GM19099 (cell line): Measurements from ENCODE around the gene RHCG.

Source experiments
- POLR2A ChIP-seq: IDR thresholded peaks from 3 replicates; pipeline ENCODE4 v1.6.1; 2011; ENCODE audit warnings: low read depth; ENCODE audit not compliant: insufficient read length; ENCODE audit errors: extremely low read depth

RHCG gene

DNA sequence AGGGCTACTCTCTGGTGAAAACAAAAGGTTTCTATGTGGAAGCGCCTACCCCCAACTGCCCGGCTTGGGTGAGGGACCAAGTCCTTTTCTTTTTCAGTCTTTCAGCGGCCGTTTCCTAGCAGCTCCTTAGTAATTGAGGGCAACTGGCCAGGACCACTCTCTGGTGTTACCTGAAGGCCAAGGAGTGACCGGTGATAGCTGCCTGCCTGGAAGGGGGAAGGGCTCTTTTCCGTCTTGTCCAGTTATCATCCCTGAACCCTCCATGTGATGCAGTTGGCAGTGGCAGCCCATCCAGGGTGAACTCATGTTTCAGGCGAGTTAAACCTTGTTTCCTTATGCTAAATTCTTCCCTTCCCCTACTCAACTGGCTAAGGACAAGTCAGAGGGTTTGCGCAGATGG is 33.3 kb downstream of the RHCG start:
- no peak for TF ChIP-seq POLR2A

DNA sequence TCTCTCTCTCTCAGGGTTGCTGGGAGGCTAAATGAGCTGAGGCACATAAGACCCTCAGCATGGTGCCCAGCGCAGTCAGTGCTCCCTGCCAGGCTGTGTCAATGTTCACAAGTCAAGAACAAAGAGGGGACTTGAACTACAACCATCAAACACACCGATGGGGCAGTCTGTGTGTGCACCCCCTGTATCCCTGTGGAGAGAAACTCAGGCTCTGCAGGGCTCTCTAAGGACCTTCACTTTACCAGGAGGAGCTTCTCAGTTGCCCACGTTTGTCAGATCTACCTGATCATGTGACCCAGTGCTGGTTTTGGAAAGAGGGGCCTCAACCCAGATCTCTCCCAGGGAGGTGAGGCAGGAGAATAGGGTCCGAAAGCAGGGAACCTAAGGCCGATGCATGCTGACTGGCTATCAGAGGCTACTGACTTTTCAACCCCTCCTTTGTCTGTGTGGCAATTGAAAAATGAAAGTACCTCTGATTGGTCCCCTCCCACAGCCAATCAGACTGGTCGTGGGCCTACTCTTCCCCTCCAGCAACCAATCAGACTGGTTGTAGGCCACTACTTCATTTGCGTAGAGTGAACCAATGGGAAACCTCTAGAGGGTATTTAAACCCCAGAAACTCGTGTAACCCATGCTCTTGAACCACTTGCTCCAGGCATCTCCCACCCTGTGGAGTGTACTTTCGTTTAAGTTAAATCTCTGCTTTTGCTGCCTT is 34.0 kb downstream of the RHCG start:
- TF ChIP-seq POLR2A: no peak

DNA sequence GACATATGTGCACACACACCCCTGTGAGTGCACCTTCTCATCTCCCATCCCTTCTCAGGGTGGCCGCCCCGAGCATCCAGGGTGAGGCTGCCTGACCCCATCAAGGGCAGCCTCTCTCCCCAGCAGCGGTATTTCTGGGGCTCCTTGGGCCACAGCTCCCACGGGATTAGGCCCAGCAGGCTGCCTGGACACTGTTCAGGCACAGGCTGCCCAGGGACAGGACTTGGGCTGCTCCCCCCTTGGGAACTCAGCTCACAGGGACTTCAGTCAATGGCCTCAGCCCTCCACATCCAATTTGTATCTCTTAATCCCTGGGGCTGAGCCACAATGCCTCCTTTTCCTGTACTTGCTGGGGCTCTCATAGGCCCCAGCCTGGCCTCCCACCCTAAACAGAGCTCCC is 35.0 kb downstream of the RHCG start:
- TF ChIP-seq POLR2A: no peak

DNA sequence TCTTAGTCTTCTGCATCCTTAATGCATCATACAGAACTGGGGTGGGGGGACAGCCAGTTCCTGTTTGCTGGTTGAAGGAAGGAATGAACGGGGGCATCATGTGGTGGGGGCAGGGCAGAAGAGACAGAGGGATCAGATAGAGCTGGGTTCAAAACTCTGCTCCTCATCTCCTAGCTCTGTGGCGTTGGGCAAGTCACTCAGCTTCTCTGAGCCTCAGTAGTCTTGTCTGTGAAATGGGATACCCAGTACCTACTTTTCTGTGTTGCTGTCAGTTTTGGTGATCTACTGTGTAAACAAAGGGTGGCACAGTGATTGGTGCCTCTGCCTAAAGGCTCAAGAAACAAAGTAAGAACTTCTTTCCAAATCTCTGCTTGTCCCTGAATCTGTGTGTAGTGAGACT is 36.3 kb downstream of the RHCG start:
- TF ChIP-seq POLR2A: no peak

DNA sequence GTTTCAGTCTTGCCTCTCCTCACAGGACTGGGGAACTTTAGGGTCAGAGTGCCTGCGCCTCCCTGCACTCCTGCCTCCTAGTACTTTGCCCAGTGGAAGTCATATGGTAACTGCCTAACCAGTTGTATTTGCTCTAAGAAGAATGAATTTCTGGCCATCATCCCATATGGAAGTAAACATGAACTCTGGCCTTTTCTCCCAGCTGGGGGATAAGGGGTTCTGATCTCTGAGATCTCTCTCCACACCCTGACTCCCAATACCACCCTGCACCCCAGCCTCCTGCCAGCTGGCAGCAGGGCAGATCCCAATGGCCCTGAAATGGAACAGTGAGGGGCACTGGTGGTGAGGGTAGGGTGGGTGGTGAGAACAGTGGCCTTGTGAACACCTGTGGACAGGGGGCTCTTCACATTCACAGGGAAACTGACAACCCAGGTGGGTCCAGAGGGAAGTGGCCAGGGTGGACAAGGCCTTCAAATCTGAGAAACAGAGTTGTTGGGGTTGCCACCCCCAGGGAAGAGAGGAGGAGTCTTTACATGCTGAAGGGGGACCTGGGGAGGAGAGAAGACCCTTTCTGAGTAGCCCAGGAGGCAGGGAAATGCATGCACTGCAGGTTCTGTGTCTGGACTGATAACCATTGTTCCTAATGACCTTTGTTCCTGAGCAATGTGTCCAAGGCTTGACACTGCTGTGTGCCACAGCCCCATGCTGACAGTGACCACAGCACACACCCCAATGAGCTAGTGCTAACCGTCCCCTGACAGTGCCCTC is 36.9 kb downstream of the RHCG start:
- TF ChIP-seq POLR2A: no peak

DNA sequence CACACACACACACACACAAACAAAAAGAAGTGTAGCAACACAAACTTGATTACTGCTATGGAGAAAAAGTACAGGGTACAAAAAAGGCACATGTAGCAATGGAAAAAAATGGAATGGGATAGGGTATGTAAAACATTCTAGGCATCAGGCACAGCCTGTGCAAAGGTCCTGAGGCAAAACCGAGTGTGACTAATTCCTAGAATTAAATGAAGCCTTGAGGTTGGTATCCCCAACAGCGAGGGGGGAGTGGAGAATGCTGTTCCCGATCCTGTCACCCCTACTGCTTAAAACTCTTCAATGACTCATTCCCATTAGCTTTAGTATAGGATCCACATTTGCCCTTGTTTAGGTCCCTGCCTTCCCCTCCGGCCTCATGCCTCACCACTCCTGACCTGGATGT is 37.9 kb downstream of the RHCG start:
- no peak for TF ChIP-seq POLR2A

DNA sequence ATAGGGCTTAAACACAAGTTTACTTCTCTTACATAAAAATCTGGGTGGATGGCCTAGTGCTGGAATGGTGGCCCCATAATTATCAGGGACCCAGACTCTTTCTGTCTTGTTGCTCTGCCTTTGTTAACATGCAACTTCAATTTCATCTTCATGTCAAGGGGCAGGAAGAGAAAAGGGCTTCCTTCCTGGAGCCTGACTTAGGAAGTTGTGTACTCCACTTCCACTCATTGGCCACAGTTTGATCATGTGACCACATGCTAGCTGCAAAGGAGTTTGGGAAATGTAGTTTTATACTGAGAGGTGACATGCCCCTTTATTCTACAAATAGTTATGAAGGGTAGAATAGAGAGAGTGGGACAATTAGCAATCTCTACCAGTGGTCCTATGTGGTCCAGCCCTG is 39.3 kb downstream of the RHCG start:
- no peak for TF ChIP-seq POLR2A

DNA sequence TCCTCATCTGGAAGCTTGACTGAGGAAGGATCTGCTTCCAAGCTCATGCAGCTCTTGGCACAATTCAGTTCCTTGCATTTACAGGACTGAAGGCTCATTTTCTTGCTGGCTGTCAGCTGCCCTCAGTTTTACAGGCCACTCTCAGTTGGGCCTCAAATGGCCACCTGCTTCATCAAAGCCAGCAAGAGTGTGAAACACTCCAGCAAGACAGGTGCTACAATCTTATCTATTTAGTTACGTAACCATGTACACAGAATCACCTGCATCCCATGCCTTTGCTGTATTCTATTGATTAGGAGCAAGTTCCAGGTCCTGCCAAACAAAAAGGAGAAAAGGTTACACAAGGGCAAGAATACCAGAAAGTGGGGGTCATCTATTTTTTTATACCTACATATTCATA is 40.8 kb downstream of the RHCG start:
- no peak for TF ChIP-seq POLR2A

DNA sequence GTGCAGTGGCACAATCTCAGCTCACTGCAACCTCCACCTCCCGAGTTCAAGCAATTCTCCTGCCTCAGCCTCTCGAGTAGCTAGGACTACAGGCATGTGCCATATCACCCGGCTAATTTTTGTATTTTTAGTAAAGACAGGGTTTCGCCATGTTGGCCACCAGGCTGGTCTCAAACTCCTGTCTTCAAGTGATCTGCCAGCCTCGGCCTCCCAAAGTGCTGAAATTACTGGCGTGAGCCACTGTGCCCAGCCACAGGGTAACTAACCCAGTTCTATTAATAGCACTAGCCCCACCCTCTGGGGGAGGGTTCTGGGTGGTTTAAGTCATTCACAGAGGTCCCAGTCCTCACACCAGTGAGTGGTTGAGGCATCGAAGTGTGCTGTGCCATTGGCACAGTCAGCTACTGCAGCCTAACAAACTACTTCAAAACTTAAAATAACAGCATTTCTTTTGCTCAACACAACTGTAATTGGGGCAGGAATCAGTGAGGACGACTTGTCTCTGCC is 44.0 kb downstream of the RHCG start:
- no peak for TF ChIP-seq POLR2A

DNA sequence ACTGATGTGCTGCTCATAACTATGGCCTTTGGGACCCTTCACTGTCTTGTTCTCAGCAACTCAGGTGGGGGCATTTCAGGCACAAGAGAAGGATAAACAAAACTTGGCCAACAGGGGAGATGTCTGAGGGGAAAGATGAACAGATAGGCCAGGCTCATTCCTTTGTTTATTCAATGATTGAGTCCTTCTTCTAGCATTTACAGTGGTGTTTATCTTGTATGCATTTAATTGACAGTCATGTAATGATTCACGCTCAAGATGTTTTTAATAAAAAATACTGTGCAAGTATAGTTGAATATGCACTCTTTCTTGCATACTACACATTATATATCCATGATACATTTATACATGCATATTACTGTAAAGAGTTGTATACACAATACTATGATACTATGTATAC is 44.5 kb downstream of the RHCG start:
- TF ChIP-seq POLR2A: no peak

DNA sequence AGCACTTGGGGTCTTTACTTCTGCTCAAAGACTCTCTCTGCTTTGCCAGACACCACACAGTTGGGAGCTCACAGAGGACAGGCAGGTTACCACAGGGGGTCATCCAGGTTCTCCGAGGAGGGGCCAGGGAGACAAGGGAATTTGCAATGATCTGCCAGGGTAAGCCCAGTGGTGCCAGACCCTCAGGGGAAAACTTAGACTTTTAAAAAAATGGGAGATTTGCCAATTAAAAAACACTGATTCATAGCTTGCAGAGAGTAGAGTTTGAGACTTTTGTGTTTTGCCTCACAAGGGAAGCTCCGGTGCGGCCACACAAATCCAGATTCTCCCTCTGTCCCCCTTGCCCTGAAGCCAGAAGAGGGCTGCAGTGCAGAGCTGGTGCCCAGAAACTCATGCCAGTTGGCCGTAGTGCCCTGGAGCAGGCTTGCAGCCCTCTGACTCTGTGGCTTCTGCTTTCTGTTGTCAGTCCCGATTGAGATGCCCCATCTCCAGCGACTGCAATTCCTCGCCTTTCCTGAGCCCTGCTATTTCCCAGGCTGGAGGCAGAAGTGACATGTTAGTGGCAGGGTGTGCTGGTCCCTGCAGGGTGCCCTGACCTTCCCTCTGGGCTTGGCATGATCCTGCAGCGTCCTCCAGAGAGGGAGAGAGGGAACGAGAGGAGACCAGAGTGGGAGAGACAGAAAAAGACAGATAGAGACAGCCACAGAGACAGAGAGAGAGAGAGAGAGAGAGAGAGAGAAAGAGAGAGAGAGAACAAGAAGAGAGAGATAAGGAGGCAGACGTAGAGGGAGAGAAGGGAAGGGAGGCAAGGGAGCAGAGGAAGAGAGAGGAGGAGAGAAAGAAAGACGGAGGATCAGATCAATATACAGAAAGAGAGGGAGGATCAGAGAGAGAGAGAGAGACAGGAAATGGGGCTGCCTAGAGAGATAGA is 46.0 kb downstream of the RHCG start:
- TF ChIP-seq POLR2A: no peak

DNA sequence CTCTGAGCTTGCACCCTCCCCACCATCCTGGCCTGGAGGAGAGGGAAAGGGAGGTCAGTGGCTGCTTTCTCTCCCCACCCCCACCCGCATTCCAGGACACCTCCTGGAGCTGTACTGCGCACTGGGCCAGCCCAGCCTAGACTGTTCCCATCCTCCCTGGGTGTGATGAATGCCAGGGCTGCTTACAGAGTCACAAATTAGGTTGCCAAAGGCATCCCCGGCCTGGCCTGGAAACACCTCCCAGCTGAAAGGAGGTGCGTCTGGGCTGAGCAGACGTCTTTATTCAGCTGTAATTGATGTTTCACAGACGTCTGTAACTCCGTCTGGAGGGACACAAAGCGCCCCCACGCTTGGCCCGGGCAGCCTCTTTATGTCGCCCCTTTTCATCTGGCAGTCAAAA is 47.6 kb downstream of the RHCG start:
- TF ChIP-seq POLR2A: no peak

DNA sequence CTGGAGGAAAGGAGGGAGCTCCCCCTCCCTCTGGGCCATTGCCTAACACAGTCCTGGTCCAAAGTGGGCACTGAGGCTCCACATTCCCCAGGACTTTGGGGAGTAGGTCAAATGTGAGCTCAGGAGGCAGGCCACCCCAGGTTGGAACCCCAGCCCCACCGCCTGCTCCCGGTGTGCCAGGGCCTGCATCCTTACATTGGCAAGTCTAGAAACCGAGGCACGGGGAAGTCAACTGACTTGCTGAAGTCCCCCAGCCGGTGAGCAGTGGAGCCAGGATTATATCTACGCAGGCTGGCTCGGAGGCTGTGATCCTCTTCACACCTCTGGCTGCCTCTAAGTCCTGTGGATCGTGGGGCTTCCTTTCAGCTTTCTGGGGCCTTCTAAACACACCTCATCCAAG is 48.7 kb downstream of the RHCG start:
- TF ChIP-seq POLR2A: no peak

DNA sequence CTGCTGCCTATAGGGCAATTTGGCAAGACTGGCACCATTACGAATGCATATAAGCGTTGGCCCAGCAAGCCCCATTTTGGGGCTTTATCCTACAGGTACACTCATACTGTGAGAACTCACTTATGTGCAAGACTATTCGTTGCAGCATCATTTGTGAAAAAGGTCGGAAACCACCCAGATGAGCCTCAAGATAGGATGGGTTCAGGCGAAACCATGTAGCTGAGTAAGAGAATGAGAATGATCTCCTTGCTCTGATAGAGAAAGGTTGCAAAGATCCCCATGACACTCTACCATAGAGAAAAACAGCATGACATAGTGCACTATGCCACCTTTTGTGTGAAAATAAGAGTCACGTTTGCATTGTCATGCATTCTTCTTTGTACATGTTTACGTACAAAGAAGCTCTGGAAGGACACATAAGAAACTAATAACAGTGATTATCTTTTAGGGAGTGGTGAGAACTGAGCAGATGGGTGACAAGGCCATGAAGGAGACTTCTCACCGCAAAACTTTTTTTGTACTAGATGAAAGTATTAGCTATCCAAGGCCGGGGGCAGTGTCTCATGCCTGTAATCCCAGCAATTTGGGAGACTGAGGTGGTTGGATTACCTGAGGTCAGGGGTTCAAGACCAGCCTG is 50.0 kb downstream of the RHCG start:
- no peak for TF ChIP-seq POLR2A

DNA sequence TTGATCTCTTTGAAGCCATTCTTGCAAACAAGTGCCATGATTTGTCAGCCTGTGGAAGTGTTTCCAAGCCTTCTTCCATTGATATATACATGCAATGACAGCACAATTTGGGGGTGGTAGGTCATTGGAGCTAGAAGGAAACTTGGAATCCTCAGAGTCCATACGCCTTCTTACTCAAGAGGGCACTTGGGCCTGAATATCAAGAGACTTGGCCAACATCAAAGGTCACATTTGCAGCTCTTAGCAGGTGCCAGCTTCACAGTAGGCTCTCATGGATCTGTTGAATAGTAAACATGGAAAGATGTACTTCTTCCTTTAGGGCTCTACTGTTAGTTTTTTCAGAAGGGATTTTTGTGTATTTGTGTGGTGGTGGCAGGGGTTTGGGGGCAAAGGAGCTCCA is 50.9 kb downstream of the RHCG start:
- no peak for TF ChIP-seq POLR2A
